Gastroesophageal sphincter (tissue), 3 donors: Measurements from ENCODE around the gene TCP1.

ENCODE experiments used
- EP300 ChIP-seq: sonication (generic); formaldehyde crosslinking; IDR thresholded peaks from one replicate; pipeline ENCODE4 v1.6.1; 2017; ENCODE audit warnings: antibody characterized with exemption, mild to moderate bottlenecking
- POLR2A ChIP-seq, 2 donors: fragments of 450-650 bp; IDR thresholded peaks; one replicate each; pipeline ENCODE4 v1.6.1; 2017; ENCODE audit warnings: antibody characterized with exemption in 2 of 2, mild to moderate bottlenecking in 2 of 2, moderate library complexity in 1 of 2
- POLR2AphosphoS5 ChIP-seq: sonication (generic); formaldehyde crosslinking; IDR thresholded peaks from one replicate; pipeline ENCODE4 v1.6.1; 2017; ENCODE audit warnings: antibody characterized with exemption
- TF ChIP-seq, protein P1 (sequence below), 4 experiments: fragments of 200-600 bp in 2 of 4; fragments of 450-650 bp in 2 of 4; sonication (generic) in 1 of 4; IDR thresholded peaks; one replicate each; pipeline ENCODE4 v1.5.1; 2017 to 2019; ENCODE audit warnings: antibody characterized with exemption in 4 of 4, mild to moderate bottlenecking in 2 of 4, moderate library complexity in 2 of 4

DNA sequence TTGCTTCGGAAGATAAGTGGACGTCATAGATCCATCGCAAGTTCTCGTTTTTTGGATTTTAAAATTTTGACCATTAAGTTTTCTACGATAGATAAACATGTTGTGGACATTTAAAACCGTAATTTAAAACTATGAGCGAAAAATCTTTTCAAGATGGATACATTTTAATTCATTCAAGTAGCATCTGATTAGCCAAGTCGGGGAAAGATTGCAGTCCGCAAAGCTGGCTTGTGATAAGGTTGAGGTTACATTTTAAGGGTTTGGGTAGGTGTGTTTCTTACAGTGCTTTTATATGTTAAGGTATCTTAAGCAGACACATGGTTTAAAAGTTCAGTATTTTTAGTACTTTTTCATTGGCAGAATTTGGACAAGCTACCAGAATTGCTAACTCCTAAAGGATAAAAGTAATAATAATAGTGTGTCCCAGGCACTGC is 60.9 kb downstream of the TCP1 start:
- TF ChIP-seq EP300 (no peak), POLR2AphosphoS5 (no peak), POLR2A (IDR thresholded peaks at IDR 0.05) (no peak)
- TF ChIP-seq, protein P1, sequence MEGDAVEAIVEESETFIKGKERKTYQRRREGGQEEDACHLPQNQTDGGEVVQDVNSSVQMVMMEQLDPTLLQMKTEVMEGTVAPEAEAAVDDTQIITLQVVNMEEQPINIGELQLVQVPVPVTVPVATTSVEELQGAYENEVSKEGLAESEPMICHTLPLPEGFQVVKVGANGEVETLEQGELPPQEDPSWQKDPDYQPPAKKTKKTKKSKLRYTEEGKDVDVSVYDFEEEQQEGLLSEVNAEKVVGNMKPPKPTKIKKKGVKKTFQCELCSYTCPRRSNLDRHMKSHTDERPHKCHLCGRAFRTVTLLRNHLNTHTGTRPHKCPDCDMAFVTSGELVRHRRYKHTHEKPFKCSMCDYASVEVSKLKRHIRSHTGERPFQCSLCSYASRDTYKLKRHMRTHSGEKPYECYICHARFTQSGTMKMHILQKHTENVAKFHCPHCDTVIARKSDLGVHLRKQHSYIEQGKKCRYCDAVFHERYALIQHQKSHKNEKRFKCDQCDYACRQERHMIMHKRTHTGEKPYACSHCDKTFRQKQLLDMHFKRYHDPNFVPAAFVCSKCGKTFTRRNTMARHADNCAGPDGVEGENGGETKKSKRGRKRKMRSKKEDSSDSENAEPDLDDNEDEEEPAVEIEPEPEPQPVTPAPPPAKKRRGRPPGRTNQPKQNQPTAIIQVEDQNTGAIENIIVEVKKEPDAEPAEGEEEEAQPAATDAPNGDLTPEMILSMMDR (IDR thresholded peaks at IDR 0.05), result no peak
